HG03139 (cell line): ENCODE measurements around the gene SORBS1.

Experiments used
- ATAC-seq: cut with Tn5 transposase; IDR thresholded peaks from one replicate; pipeline ENCODE4 v1.9.1; 2021; ENCODE audit not compliant: unreplicated experiment

SORBS1 gene

DNA sequence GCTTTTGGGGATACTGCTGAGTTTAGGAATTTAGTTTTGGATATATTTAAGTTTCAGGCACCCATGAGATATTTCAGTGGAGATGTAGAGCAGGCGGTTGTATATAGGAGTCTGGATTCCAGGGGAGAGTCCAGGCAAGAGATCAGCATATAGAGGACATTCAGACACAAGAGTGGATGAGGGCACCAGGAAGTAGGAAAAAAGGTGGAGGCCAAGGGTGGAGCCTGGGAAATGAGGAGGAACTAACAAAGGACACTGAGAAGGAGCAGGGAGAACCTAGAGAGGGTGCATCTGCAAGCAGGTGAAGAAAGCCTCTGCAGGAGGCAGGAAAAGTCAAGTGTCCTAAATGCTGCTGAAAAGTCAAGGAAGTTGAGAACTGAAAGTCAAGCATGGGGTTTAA, 257.2 kb downstream of the SORBS1 start:
- no peak for ATAC-seq

DNA sequence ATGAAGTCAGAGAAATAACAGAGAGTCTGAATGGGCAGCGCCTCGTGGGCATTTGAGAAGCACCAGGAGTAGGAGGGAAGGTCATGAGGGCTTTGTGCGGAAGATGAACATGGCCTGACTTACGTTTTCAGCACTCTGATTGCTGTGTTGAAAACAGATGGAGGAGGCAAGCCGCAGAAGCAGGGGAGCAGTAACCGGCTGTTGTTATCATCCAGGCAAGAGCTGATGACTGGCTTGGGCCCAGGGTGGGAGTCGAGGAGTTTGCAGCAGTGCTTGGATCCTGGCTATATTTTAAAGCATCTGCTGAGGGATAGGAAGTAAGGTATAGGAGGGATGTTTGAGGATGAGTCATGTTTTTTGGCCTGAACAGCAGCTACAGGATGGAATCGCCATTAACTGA, 257.6 kb downstream of the SORBS1 start:
- no peak for ATAC-seq

DNA sequence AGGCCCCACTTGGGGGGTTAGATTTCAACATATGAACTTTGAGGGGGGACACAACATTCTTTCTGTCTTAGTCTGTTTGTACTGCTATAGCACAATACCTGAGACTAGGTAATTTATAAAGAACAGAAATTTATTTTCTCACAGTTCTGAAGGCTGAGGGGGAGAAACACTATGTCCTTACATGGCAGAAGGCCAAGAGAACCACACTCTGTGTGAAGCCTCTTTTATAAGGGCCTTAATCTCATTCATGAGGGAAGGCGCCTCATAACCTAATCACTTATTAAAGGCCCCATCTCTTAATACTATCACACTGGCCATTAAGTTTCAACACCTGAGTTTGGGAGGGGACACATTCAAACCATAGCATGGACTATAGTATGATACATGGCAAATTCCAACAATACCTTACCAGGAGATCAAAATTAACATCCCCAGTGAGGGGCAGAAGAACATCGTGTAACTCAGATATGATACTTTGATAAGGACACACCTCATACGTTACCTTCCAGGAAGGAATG, 261.1 kb downstream of the SORBS1 start:
- no peak for ATAC-seq

DNA sequence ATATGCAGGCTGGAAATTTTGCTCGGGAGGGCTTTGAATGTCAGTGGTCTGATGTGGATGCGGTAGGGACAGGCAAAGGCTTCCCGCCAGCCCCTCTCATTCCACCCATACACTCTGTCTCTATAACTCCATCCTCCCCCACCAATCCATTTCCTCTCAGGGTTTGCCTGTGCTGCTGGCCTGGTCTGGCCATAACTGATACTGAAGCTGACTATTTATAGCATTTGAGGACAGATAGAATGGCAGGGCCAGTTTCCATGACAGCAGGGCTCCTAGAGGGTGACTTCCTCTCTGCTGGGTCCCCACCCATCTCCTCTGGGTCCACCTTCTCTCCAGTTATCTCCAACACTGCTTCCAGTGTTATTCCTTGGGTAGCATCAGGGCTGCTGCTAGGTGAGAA, 263.8 kb downstream of the SORBS1 start:
- ATAC-seq: peak; percentile 43

DNA sequence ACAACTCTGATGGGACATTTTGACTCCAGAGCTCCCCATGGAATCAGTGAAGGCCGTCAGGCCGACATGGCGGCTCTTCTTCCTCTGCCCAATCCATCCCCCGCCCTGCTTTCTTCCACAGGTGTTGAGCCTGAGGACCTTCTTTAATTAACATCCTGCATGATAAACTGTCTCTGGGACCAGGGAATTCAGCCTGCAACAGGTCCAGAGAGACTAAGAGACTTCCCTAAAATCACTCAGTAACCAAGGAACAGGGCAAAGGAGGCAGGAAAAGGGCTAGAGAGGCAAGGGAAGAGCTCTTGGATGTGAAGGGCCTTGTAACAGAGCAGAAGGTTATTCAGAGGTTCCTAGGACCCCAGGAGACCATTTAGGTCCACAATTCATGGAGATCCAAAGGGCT, 264.4 kb downstream of the SORBS1 start:
- no peak for ATAC-seq

DNA sequence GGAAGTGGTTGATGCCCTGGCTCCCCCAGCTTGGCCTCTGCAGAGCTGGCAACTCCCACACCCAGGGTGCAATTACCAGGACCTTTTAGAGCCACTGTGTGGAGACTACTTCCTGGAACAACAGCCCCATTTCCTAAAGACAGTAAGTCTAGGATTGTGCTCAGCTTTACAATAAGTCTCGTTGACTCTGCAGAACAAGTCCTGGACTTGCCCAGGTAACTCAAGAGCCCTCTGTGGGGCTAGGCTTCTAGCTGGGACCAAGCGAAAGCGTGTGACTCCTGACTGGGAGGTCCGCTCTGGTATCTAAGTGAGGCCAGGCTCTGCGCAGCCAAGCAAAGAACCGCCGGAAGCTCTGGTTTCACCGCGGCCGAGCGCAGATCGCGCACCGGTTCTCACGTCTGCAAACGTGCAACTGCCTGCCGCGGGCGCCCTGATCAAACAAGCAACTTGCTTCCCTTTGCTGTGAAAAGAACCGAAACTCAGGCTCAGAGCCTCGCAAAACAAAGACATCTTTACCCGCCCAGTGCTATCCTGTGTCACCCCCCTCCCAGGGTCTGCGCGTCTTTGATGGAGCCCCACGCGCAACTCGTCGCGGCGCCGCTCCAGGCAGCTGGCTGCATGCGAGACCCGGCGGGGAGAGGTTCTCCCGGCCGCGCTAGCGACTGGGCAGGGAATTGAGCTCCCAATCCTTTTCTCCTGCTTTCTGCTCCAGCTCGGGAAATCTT, 266.0 kb downstream of the SORBS1 start:
- peak; percentile 75 for ATAC-seq

DNA sequence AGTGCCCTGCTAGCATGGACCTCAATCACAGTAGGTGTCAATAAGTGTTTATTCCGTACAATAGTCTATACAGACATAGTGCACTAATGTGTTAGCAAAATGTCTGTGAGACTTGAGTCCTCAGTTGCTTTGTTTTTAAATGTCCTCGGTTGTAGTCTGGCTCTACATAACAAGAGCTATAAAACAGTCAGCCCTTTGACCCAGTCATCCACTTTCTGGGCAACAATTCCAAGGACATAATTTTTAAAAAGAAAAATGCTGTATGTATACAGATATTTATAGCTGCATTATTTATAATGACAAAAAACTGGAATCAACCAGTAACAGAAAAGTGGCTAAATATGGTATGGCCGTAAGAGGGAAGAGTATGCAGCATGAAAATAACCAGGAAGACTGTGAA, 267.5 kb downstream of the SORBS1 start:
- no peak for ATAC-seq

DNA sequence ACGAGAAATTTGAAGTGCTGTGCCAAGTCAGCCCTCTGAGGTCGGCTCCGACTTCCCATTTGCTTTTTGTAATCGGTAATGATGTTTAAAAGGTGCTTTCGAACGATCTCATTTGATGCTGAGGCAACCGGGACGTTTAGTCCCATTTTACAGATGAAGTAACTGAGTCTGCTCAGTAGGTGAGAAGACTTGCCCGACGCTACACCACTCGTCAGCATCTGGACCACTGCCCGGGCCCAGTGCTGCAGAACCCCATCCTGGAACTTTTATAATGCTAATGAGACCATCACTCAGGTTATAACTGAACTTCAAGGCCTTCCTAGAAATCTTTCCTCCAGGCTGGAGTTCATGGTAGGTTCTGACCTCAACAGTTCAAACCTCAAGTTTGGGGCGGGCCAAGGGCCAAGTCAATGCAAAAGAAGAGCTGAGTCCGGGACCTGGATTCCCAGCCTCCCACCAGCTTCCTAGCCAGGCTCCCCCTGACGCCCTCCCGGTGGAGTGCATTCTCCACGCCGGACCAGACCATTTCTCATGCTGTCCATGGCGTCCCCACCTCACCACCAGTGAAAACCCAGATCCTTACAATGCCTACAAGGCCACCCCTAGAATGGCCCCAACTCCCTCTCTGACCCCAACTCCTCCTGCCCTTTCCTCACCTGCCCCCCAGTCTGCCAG, 269.7 kb downstream of the SORBS1 start:
- ATAC-seq: no peak

DNA sequence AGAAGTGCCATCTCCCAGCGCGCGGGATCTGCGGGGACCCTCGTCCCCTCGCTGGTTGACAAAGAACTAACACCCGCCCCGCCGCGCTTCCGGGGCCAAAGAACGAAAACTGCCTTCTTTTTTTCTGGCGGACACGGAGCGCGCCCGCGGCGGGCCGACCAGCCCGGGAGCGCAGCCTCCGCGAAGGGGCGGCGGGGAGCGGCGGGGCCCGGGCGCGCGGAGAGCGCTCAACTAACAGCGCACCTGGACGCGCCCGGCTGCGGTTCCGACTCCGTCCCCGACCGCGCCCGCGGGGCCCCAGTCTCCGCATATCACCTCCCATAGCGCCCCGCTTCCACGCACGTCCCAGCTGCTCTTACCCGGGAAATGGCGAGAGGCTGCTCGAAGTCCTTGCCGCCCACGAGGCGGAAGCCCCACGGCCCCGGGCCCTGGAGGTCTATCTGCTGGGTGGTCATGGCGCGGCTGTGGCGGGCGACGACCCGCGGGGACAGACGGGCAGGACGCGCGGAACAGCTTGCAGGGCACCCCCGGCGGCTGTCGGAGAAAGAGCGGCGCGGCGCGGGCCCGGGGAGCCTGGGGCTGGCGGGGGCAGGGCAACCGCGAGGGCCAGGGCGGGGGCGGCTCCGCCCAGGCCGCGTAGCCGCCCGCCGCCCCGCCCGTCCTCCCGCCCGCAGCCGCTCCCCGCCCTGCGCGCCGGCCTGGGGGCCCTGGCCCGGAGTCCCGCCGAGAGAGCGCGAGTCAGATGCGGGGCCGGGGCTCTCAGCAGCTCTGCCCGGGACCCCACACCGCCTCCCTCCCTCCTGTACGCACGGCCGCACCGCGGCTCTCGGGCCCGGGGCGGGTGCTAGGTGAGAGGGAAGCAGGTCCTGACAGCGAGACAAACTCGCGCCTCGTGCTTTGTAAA, 270.5 kb downstream of the SORBS1 start, which contains the start of gene PDLIM1:
TSS of gene PDLIM1 (minus strand) at position 543 of the 904 bp plus-strand sequence. CDS start at position 455, 88 bp downstream.
- peak; percentile 41 for ATAC-seq

DNA sequence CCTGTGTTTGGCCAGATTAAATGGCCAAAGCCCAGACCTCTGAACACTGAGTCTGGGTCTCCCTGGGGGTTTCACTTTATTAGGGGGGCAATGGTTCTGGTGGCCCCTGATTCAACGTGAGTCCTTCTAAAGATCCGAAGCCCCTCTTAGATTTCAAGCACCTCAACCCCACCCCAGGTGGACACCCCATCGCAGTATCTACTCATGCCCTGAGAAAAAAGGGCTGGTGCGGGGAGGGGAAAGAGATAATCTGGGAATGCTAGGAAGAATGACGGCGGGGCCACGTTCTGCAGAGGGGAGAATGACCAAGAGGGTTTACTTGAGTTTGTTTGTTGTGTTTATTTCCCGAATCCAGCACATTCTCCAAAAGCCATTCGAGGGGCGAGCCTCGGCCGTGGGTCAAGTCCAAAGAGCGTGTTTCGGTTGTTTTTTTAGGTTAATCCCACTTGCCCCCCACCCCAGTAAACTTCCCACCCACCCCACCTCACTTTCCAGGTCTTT, 271.2 kb downstream of the SORBS1 start:
- ATAC-seq: no peak

DNA sequence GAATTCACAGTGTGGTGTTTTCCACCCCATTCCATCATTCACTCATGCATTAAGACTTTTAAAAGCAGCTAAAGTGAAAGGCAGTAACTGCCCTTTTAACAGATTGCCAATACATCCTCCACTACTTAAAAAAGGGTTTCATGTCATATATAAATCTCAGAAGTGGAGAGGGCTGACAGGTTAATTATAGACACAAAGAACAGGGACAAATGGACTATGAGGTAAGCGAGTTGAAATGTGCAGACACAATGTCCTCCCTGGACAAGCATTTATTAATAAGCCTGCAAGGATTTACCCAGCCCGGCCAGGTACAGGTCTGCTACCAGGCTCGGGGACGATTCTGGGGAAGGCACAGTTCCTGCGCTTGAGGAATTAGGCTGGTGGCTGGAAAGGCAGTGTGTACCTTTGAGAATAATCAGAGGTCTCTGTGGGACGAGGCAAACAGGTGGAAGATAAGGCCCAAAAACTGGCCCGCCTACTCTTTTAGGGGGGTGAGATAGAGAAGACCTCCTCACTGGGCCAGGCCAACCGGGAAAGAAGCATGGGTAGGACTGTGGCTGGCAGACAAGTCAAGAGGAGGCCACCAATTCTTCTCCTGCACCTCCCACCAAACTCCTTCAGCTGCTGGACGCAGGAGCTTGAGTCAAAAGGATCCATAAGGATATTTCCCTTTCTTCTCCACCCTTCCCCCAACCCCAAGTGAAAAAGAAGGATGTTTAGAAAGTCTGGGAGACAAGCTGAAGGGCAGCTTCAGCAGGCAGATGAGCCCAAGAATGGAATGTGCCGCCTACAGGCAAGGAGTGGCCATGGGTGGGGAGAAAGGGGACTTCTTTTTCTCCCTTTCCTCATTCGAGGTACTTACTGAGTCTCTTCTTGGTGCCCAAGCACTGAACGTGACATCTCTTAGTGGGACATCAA, 271.9 kb downstream of the SORBS1 start:
- no peak for ATAC-seq

DNA sequence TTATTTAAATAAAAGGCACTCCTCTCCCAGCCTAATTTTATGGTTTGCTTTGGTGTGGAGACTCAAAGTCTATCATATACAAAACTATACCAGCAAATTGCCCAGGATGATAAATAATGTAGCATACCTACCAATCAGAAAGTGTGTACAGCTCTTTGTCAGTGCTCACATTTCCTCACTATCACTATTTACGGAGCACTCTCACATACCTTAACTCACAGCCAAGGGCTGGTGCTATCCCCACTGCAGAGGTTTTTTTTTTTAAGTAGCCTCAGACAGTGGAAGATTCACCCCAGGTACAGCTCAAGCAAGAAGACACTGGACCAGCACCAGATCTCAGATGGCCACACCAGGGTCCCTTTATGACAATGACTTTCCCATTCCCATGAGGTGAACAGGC, 272.9 kb downstream of the SORBS1 start:
- no peak for ATAC-seq

DNA sequence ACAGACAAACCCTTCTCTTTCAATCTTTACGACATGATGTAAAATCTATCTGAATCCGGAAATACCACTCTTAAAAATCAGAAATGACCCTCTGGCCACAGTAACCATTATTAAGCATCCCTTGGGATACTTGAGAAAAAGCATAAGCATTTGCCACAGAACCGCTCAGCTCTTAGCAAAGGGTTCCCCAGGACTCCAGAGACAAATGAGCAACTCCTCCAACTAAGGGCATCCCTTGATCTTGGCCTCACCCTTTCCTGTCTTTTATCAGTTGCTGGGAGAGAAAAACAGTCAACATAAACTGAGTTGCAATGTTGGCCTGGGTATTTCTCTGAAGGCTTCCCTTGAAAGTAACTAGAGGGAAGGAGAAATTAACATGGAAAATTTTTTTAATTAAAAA, 273.9 kb downstream of the SORBS1 start:
- no peak for ATAC-seq

DNA sequence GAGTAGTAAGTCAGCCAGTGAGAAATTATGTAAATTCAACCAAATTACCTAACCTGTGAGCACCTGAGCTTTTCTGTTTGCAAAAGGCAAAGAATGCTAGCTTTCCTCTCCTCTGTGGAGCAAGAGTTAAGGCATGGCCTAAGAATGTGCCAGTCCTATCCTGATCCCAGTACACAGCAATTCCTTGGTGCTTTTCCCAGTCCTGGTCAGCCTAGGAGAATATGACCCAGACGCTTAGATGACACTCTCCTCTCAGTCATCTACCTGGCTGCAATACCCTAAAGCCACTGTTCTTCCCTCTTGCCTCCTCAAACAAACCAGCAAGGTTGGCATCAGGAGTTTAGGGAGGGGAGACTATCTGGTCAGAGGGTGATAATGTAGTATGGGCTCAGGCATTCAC, 274.5 kb downstream of the SORBS1 start:
- ATAC-seq: no peak

DNA sequence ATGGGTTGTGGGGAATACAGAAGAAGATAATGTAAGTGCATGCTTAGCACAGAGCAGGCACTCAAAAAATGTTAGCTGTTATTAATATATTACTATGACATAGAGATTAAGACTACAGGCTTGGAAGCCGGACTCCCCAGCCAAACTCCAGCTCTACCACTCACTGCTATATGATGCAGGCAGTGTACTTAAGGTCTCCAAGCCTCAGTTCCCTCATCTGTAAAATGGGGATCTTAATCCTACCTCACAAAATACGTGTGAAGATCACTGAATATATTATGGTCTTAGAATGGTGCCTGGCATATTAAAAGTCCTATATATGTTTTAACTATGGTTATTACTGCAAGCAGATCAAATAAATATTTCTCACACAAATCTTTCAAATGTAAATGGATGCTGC, 275.6 kb downstream of the SORBS1 start:
- no peak for ATAC-seq

DNA sequence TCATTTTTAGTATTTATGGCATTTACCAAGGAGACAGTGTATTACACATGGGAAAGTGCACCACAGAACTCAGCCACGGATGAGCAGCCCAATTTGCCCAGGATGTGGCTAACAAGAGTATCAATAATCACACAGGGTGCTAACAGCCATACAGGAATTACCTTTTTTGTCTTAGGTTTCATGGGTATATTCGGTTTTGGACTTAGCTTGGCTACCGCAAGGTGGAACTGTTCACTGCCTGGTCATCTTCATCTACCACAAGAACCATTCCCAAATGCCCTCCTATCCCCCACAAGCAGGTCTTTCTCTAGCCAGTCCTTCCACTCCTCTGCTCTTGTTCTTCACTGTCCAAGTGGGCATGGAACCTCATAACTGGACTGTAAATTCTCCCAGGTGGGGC, 276.4 kb downstream of the SORBS1 start:
- no peak for ATAC-seq

DNA sequence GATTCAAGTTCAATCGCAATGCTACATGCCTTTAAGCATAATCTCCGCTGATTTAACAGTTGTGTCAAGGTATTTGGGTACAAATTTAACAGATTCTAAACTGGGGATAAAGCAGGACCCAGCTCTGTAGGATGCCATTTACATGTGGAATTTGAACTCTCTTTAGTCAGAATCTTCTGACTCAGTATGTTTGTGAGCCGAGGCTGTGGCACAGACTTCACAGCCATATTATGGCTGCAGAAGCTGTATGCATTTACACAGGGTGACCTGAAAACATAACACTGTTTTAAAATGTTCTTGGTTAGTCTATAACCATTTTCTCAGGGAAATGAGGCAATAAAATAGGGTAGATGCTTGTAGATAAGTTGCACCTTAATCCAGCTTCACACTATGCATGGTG, 279.1 kb downstream of the SORBS1 start:
- ATAC-seq: no peak

DNA sequence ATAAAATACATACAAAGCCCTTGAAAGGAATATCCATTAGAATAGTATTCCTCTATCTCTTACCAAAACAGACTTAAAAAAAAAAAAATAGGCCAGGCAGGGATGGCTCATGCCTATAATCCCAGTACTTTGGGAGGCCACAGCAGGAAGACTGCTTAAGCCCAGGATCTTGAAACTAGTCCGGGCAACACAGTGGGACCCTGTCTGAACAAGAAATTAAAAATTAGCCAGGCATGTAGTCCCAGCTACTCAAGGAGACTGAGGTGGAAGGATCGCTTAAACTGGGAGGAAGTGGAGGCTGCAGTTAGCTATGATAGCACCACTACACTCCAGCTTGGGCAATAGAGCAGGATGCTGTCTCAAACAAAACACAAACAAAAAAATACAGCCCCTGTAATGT, 280.0 kb downstream of the SORBS1 start:
- ATAC-seq: no peak

DNA sequence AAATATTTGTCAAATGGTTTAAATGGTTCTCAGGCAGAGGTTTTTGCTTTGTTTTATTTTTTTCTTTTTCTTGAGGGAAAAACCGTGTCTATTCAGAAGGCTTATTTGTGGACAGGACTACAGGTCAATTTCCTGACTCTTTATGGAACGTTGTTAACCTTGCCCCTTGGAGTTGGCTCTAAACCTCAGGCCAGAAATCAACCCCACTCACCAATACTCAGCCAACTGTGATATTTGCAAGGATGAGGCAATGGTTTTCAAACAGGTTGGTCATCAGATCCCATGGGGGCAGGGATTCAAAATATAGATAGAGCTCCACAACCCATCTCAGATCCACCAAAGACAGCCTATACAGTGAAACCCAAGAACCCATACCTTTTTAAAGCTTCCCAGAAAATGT, 280.5 kb downstream of the SORBS1 start:
- ATAC-seq: no peak
